ENCODE data around the gene ATF7.
"Not testable (repeated sequence)": the region's sequence is repeated elsewhere in the genome, so short reads cannot be mapped to it uniquely, and the experiment has no call there.

Gene ATF7

GRCh38 chr12:53551889-53552291 lies 74.3 kb downstream of the ATF7 start:
- no peak for DNase-seq (ENCODE audit: extremely low read depth, insufficient read length)
- no peak for TF ChIP-seq CTCF (IDR thresholded peaks at IDR 0.05; ENCODE audit: insufficient read depth, low read length, poor library complexity, severe bottlenecking)
- H3K4me3 ChIP-seq (replicated peaks; ENCODE audit: low read depth, low read length) = no peak overlapping the region
- H3K36me3 ChIP-seq (ENCODE audit: control insufficient read depth, insufficient read depth, low read length) = peaks cover 3% of the 10 kb centered on the region
- H3K27me3 ChIP-seq (replicated peaks; ENCODE audit: control insufficient read depth, insufficient read depth, low read length) = no peaks in the 10 kb centered on the region

GRCh38 chr12:53550595-53550994 lies 75.6 kb downstream of the ATF7 start:
- no peak for TF ChIP-seq CTCF (IDR thresholded peaks at IDR 0.05; ENCODE audit: insufficient read depth, low read length, poor library complexity, severe bottlenecking)
- no peak for DNase-seq (ENCODE audit: extremely low read depth, insufficient read length)
- no peaks in the 10 kb centered on the region for H3K27me3 ChIP-seq (replicated peaks; ENCODE audit: control insufficient read depth, insufficient read depth, low read length)
- no peak overlapping the region for H3K4me3 ChIP-seq (replicated peaks; ENCODE audit: low read depth, low read length)
- H3K36me3 ChIP-seq (ENCODE audit: control insufficient read depth, insufficient read depth, low read length) = peaks cover 3% of the 10 kb centered on the region

- H3K36me3 ChIP-seq (ENCODE audit: control insufficient read depth, insufficient read depth, low read length); DNase-seq (ENCODE audit: extremely low read depth, insufficient read length); H3K27me3 ChIP-seq (replicated peaks; ENCODE audit: control insufficient read depth, insufficient read depth, low read length); H3K4me3 ChIP-seq (replicated peaks; ENCODE audit: low read depth, low read length): not testable (repeated sequence)
Measured at GRCh38 chr12:53550131-53550530, 76.1 kb downstream of the ATF7 start.

- H3K4me3 ChIP-seq (replicated peaks; ENCODE audit: low read depth, low read length); DNase-seq (ENCODE audit: extremely low read depth, insufficient read length); H3K36me3 ChIP-seq (ENCODE audit: control insufficient read depth, insufficient read depth, low read length); H3K27me3 ChIP-seq (replicated peaks; ENCODE audit: control insufficient read depth, insufficient read depth, low read length): not testable (repeated sequence)
Measured at GRCh38 chr12:53548354-53548753, 77.8 kb downstream of the ATF7 start.

- H3K36me3 ChIP-seq (ENCODE audit: control insufficient read depth, insufficient read depth, low read length) = peaks cover 3% of the 10 kb centered on the region
- no peak for DNase-seq (ENCODE audit: extremely low read depth, insufficient read length)
- no peak overlapping the region for H3K4me3 ChIP-seq (replicated peaks; ENCODE audit: low read depth, low read length)
- TF ChIP-seq CTCF (IDR thresholded peaks at IDR 0.05; ENCODE audit: insufficient read depth, low read length, poor library complexity, severe bottlenecking) = peak; percentile 81
- no peaks in the 10 kb centered on the region for H3K27me3 ChIP-seq (replicated peaks; ENCODE audit: control insufficient read depth, insufficient read depth, low read length)
Measured at GRCh38 chr12:53543539-53543938, 82.6 kb downstream of the ATF7 start.

- Histone ChIP-seq H3K4me3 (replicated peaks; ENCODE audit: low read depth, low read length) (no peak overlapping the region), H3K36me3 (ENCODE audit: control insufficient read depth, insufficient read depth, low read length) (no peaks in the 10 kb centered on the region; the same call in none of the 2 replicates), H3K27me3 (replicated peaks; ENCODE audit: control insufficient read depth, insufficient read depth, low read length) (no peaks in the 10 kb centered on the region)
- no peak for TF ChIP-seq CTCF (IDR thresholded peaks at IDR 0.05; ENCODE audit: insufficient read depth, low read length, poor library complexity, severe bottlenecking)
- DNase-seq (ENCODE audit: extremely low read depth, insufficient read length) = no peak
Measured at GRCh38 chr12:53539526-53539925, 86.7 kb downstream of the ATF7 start.

- Histone ChIP-seq H3K36me3 (ENCODE audit: control insufficient read depth, insufficient read depth, low read length) (peaks cover 5% of the 10 kb centered on the region), H3K4me3 (replicated peaks; ENCODE audit: low read depth, low read length) (no peak overlapping the region), H3K27me3 (replicated peaks; ENCODE audit: control insufficient read depth, insufficient read depth, low read length) (no peaks in the 10 kb centered on the region)
- no peak for DNase-seq (ENCODE audit: extremely low read depth, insufficient read length)
- no peak for TF ChIP-seq CTCF (IDR thresholded peaks at IDR 0.05; ENCODE audit: insufficient read depth, low read length, poor library complexity, severe bottlenecking)
Measured at GRCh38 chr12:53538209-53538689, 87.9 kb downstream of the ATF7 start.
